Sigmoid colon (tissue), 4 donors: ENCODE results near the gene NLGN1.

Experiments
- CTCF ChIP-seq, 4 experiments: fragments of 450-650 bp in 3 of 4; fragments of 200-600 bp in 1 of 4; IDR thresholded peaks; one replicate each; pipeline ENCODE4 v1.5.1; 2016 to 2019; ENCODE audit warnings: antibody characterized with exemption in 4 of 4, mild to moderate bottlenecking in 3 of 4, moderate library complexity in 2 of 4
- EP300 ChIP-seq, 4 donors: sonication (generic); formaldehyde crosslinking; IDR thresholded peaks; one replicate each; pipeline ENCODE4 v1.6.1; 2017; ENCODE audit warnings: antibody characterized with exemption in 4 of 4
- POLR2AphosphoS5 ChIP-seq, 4 donors: sonication (generic); formaldehyde crosslinking; IDR thresholded peaks; one replicate each; pipeline ENCODE4 v1.6.1; 2017; ENCODE audit warnings: antibody characterized with exemption in 4 of 4

GRCh38 chr3:174049472-174049871, 651.9 kb downstream of the NLGN1 start:
- TF ChIP-seq EP300 (IDR thresholded peaks at IDR 0.05): no peak
- no peak for TF ChIP-seq CTCF (IDR thresholded peaks at IDR 0.05)
- TF ChIP-seq POLR2AphosphoS5 (IDR thresholded peaks at IDR 0.05): no peak
